K562 (cell line): ENCODE results near the gene ETFBKMT. TPM values are rescaled to one million over a fixed set of nuclear protein-coding genes. Genes with fewer than 3 reads are reported as not detected.
A peak's percentile ranks its signal among the peaks of the same experiment; 100 is the strongest.

ENCODE experiments used
- DPF2 ChIP-seq: fragments of 450-650 bp; IDR thresholded peaks from 2 replicates; pipeline ENCODE4 v1.6.1; 2016
- ELF4 ChIP-seq: fragments of 450-650 bp; formaldehyde crosslinking; IDR thresholded peaks from 2 replicates; pipeline ENCODE4 v1.4.0; 2022; ENCODE audit warnings: missing genetic modification characterization
- ERF ChIP-seq: fragments of 450-650 bp; formaldehyde crosslinking; IDR thresholded peaks from 2 replicates; pipeline ENCODE4 v1.4.0; 2020; ENCODE audit warnings: mild to moderate bottlenecking, mixed read lengths
- FOSL1 ChIP-seq: fragments of 200-800 bp; sonication (Bioruptor generic); conservative IDR thresholded peaks from 2 replicates; pipeline ENCODE4 v1.6.1; 2016; ENCODE audit warnings: missing genetic modification characterization, missing compliant biosample characterization
- GTF2E2 ChIP-seq: fragments of 200-800 bp; sonication (Bioruptor generic); IDR thresholded peaks from 2 replicates; pipeline ENCODE4 v1.6.1; 2016; ENCODE audit warnings: missing genetic modification characterization, missing compliant biosample characterization
- MAFK ChIP-seq: IDR thresholded peaks from 2 replicates; pipeline ENCODE4 v1.6.1; 2011; ENCODE audit warnings: low read length, improper control_type of control experiment
- MAZ ChIP-seq, 2 experiments: fragments of 450-650 bp in 1 of 2; sonication (generic) in 1 of 2; formaldehyde crosslinking; IDR thresholded peaks in 1 of 2; conservative IDR thresholded peaks in 1 of 2; 2 replicates each; pipeline versions ENCODE4 v1.4.0 to v1.5.0; 2020; ENCODE audit warnings: mild to moderate bottlenecking in 1 of 2, missing genetic modification reagents in 1 of 2
- MED1 ChIP-seq: sonication (generic); formaldehyde crosslinking; IDR thresholded peaks from 2 replicates; pipeline ENCODE4 v1.8.1; 2023; ENCODE audit warnings: missing genetic modification reagents, borderline replicate concordance
- NFE2L1 ChIP-seq: fragments of 450-650 bp; IDR thresholded peaks from 2 replicates; pipeline ENCODE4 v1.6.1; 2016; ENCODE audit warnings: missing genetic modification characterization, low read depth, mild to moderate bottlenecking, missing compliant biosample characterization, moderate library complexity, borderline replicate concordance
- NONO ChIP-seq, 2 experiments: fragments of 200-400 bp in 1 of 2; fragments of 450-650 bp in 1 of 2; formaldehyde crosslinking in 1 of 2; IDR thresholded peaks; 2 replicates each; pipeline ENCODE4 v1.6.1; 2017; ENCODE audit warnings: low read depth in 2 of 2, mild to moderate bottlenecking in 2 of 2, moderate library complexity in 2 of 2, low read length in 1 of 2
- NUFIP1 ChIP-seq: fragments of 450-650 bp; IDR thresholded peaks from 2 replicates; pipeline ENCODE4 v1.6.1; 2018; ENCODE audit not compliant: partially characterized antibody
- PTBP1 ChIP-seq: fragments of 200-400 bp; formaldehyde crosslinking; IDR thresholded peaks from 2 replicates; pipeline ENCODE4 v1.6.1; 2017; ENCODE audit warnings: low read depth, low read length
- SAFB ChIP-seq: fragments of 200-400 bp; formaldehyde crosslinking; IDR thresholded peaks from 2 replicates; pipeline ENCODE4 v1.6.1; 2017; ENCODE audit warnings: low read depth, low read length, borderline replicate concordance
- SRF ChIP-seq, 2 experiments: fragments of 250-450, 450-650 bp in 1 of 2; sonication (Bioruptor Pico) in 1 of 2; sonication (generic) in 1 of 2; formaldehyde crosslinking; IDR thresholded peaks; 2 replicates each; pipeline versions ENCODE4 v1.5.0 to v1.5.1; 2020 to 2022; ENCODE audit warnings: mild to moderate bottlenecking in 1 of 2, missing genetic modification reagents in 1 of 2
- STAT5B ChIP-seq: fragments of 250-450 bp; sonication (Bioruptor Pico); IDR thresholded peaks from 2 replicates; pipeline ENCODE4 v1.8.0; 2021; ENCODE audit warnings: mild to moderate bottlenecking, inconsistent platforms
- TCF7L2 ChIP-seq: fragments of 150-350 bp; IDR thresholded peaks from 2 replicates; pipeline ENCODE4 v1.6.1; 2016; ENCODE audit warnings: low read depth, mild to moderate bottlenecking, low read length, moderate library complexity
- ZNF12 ChIP-seq: sonication (generic); formaldehyde crosslinking; IDR thresholded peaks from 2 replicates; pipeline ENCODE4 v1.4.0; 2020; ENCODE audit warnings: mild to moderate bottlenecking, missing genetic modification reagents
- ZNF253 ChIP-seq: fragments of 250-450 bp; sonication (Bioruptor Pico); conservative IDR thresholded peaks from 2 replicates; pipeline ENCODE4 v1.6.1; 2021; ENCODE audit warnings: mild to moderate bottlenecking
- polyA plus RNA-seq, 8 experiments: library from polyadenylated mRNA; depleted of rRNA in 4 of 8; stranded (reverse) in 5 of 8; unstranded in 3 of 8; fragments of >200 nt; fragmentation: Nextera tagmentation in 2 of 8; fragmentation: Illumina TruSeq in 1 of 8; extraction: Ambion mirVana in 2 of 8; extraction: Trizol in 1 of 8; gene quantifications; 2 replicates each; pipeline versions ENCODE4 v1.2.1 to v1.2.3, GENCODE V29; 2011 to 2014; ENCODE audit warnings: inconsistent platforms in 1 of 8, missing spikeins in 1 of 8
- total RNA-seq, 7 experiments: library from RNA; depleted of rRNA in 6 of 7; stranded (reverse); fragments of >200 nt in 6 of 7; fragmentation: Illumina TruSeq in 2 of 7; extraction: Trizol in 2 of 7; gene quantifications; 2 replicates each; pipeline versions ENCODE4 v1.2.1 to v1.2.3, GENCODE V29; 2011 to 2021; ENCODE audit warnings: low replicate concordance in 1 of 7
- TF ChIP-seq, protein P1 (sequence below): sonication (generic); formaldehyde crosslinking; IDR thresholded peaks from 2 replicates; pipeline ENCODE4 v1.8.0; 2022; ENCODE audit warnings: mild to moderate bottlenecking, missing genetic modification reagents, borderline replicate concordance
- TF ChIP-seq, protein P2 (sequence below): fragments of 450-650 bp; IDR thresholded peaks from 2 replicates; pipeline ENCODE4 v1.6.1; 2018; ENCODE audit warnings: mild to moderate bottlenecking, low read depth; ENCODE audit not compliant: partially characterized antibody
- TF ChIP-seq, protein P3 (sequence below): fragments of 450-650 bp; formaldehyde crosslinking; IDR thresholded peaks from 2 replicates; pipeline ENCODE4 v1.4.0; 2022; ENCODE audit warnings: missing genetic modification characterization
- TF ChIP-seq, protein P4 (sequence below): fragments of 450-650 bp; formaldehyde crosslinking; IDR thresholded peaks from 2 replicates; pipeline ENCODE4 v1.4.0; 2022; ENCODE audit warnings: mild to moderate bottlenecking, moderate library complexity

Gene ETFBKMT
- total and polyA plus RNA-seq, 9 of the 15 experiments (the other 6 are each of a cell fraction or from before 2014, with no cell fraction given), result 0.18 to 1.7 (median 0.96) TPM

DNA sequence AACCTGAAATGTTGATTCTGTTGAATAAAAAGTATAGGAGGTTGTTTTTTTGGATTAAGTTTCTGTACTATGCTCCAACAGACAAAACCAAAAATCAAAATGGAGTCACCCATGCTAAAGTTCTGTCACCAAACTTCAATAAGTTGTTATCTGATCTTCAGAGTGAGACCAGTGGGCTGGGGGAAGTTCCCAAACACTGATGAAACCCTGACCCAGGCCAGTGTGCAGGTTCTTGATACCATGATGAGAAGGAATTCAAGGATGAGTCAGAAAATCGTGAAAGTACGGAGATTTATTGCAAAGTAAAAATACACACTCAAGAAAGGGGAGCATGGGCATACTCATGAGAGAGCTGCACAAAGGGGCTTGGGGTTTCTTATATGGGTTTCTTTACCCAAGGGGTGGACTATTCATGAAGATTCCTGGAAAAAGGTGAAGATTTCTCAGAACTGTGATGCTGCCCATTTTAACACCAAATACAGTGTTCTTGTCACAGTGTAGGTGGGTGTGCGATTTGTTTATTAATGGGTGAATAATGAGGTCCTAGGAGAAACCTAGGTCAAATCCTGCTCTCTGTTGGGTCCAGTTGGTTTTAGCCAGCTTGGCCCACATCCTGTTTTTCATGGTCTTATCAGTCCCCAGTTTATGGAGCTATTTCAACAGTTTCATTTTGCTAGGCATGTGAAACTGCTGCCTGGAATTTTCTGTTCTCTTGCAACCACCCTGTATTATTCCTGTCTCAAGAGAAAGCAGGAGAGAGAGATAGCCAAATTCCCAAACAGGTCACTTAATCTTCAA is 41.1 kb upstream of the ETFBKMT start (continued):
- TF ChIP-seq, protein P1, sequence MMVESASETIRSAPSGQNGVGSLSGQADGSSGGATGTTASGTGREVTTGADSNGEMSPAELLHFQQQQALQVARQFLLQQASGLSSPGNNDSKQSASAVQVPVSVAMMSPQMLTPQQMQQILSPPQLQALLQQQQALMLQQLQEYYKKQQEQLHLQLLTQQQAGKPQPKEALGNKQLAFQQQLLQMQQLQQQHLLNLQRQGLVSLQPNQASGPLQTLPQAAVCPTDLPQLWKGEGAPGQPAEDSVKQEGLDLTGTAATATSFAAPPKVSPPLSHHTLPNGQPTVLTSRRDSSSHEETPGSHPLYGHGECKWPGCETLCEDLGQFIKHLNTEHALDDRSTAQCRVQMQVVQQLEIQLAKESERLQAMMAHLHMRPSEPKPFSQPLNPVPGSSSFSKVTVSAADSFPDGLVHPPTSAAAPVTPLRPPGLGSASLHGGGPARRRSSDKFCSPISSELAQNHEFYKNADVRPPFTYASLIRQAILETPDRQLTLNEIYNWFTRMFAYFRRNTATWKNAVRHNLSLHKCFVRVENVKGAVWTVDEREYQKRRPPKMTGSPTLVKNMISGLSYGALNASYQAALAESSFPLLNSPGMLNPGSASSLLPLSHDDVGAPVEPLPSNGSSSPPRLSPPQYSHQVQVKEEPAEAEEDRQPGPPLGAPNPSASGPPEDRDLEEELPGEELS, result no peak
- TF ChIP-seq ZNF253, result no peak
- TF ChIP-seq, protein P2, sequence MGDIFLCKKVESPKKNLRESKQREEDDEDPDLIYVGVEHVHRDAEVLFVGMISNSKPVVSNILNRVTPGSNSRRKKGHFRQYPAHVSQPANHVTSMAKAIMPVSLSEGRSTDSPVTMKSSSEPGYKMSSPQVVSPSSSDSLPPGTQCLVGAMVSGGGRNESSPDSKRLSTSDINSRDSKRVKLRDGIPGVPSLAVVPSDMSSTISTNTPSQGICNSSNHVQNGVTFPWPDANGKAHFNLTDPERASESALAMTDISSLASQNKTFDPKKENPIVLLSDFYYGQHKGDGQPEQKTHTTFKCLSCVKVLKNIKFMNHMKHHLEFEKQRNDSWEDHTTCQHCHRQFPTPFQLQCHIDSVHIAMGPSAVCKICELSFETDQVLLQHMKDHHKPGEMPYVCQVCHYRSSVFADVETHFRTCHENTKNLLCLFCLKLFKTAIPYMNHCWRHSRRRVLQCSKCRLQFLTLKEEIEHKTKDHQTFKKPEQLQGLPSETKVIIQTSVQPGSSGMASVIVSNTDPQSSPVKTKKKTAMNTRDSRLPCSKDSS, result no peak
- TF ChIP-seq NONO (IDR thresholded peaks at IDR 0.05; ENCODE audit: low read depth in 2 of 2, low read length in 1 of 2), result no peak
- TF ChIP-seq, protein P3, sequence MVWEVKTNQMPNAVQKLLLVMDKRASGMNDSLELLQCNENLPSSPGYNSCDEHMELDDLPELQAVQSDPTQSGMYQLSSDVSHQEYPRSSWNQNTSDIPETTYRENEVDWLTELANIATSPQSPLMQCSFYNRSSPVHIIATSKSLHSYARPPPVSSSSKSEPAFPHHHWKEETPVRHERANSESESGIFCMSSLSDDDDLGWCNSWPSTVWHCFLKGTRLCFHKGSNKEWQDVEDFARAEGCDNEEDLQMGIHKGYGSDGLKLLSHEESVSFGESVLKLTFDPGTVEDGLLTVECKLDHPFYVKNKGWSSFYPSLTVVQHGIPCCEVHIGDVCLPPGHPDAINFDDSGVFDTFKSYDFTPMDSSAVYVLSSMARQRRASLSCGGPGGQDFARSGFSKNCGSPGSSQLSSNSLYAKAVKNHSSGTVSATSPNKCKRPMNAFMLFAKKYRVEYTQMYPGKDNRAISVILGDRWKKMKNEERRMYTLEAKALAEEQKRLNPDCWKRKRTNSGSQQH (CRISPR knock-in tag), result peak; percentile 97
- TF ChIP-seq MED1, result no peak
- TF ChIP-seq ELF4, result peak; percentile 96
- peak; percentile 94; the same call in 1 of the 2 replicates for TF ChIP-seq GTF2E2 (tag)
- no peak for TF ChIP-seq TCF7L2
- TF ChIP-seq MAFK, result no peak
- no peak for TF ChIP-seq PTBP1
- TF ChIP-seq FOSL1, result peak; percentile 70
- TF ChIP-seq SRF (CRISPR knock-in tag; IDR thresholded peaks at IDR 0.05), result peak in 1 of 2 experiments; percentile 81; a peak in 3 of 4 replicates
- no peak for TF ChIP-seq SAFB
- peak; percentile 98 for TF ChIP-seq ERF
- TF ChIP-seq STAT5B (CRISPR knock-in tag), result 0 out of 2 replicates have a peak, but pooled peaks have one; percentile 8
- peak; percentile 72 for TF ChIP-seq NFE2L1 (tag)
- TF ChIP-seq, protein P4, sequence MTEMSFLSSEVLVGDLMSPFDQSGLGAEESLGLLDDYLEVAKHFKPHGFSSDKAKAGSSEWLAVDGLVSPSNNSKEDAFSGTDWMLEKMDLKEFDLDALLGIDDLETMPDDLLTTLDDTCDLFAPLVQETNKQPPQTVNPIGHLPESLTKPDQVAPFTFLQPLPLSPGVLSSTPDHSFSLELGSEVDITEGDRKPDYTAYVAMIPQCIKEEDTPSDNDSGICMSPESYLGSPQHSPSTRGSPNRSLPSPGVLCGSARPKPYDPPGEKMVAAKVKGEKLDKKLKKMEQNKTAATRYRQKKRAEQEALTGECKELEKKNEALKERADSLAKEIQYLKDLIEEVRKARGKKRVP (CRISPR knock-in tag), result peak; percentile 92
- peak; percentile 50 for TF ChIP-seq DPF2
- peak in 1 of 2 experiments; percentile 92; a peak in 2 of 4 replicates for TF ChIP-seq MAZ (CRISPR knock-in tag; conservative IDR thresholded peaks at IDR 0.05 in 1 of 2, IDR thresholded peaks at IDR 0.05 in 1 of 2)
- TF ChIP-seq ZNF12 (CRISPR knock-in tag), result no peak
- peak; percentile 33 for TF ChIP-seq NUFIP1
